ENCODE data around the gene IL24. TPM values are rescaled to one million over a fixed set of nuclear protein-coding genes. Genes with fewer than 3 reads are reported as not detected.
A peak's percentile ranks its signal among the peaks of the same experiment; 100 is the strongest.
"Not testable (repeated sequence)": the region's sequence is repeated elsewhere in the genome, so short reads cannot be mapped to it uniquely, and the experiment has no call there.

IL24 gene
- total and polyA plus RNA-seq, 2 donors (not counting 1 experiment from before 2014, with no cell fraction given), result not detected

DNA sequence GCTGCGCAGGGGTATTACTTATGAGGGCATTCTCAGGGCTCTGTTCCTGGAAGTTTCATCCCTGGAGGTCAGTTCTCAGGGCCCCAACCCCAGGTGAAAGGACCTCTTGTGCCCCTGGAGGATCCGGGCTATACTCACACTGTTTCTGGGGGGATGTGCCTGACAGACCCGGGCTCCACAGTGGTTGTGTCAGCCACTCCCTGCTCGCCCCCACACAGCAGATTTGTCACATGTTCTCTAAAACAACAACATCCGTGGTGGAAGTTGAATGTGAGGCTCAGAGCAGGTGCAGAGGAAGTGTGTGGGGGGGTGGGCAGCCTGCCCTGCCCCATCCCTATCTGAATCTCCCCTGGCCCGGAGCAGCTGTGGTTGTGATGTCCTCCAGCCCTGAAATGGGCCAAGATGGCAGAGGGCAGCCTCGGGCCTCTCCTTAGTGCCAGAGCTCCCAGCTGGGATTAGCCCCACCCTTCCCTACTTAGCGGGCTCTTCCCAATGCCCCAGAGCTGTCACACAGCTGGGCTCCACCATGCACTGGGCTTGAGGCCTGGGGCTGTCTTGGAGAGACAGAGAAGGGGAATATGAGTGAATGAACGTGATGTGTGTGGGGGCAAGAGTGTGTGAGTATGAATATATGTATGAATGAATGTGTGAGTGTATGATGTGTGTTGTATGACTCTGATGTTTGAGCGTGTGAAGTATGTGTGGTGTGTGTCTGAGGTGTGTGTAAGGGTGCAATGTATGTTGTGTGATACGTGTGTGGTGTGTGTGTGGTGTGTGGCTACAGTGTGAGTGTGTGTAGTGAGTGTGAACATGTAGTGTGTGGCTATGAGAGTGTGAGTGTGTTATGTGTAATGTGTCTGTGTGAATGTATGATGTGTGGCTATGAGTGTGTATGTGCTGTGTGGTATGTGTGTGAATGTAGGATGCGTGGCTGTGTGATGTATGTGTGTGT is 26.0 kb downstream of the IL24 start:
- Histone ChIP-seq H3K79me2 (ENCODE audit: control insufficient read depth, insufficient read depth, low read length) (peaks cover 99% of the 10 kb centered on the region), H3K27me3 (replicated peaks in 1 of 4; ENCODE audit: control extremely low read depth in 1 of 4, control insufficient read depth in 3 of 4, insufficient read depth in 4 of 4, low read length in 3 of 4) (no peaks in the 10 kb centered on the region), H3K9me3 (ENCODE audit: control extremely low read depth in 1 of 3, control insufficient read depth in 2 of 3, insufficient read depth in 1 of 3, low read length in 2 of 3) (no peaks in the 10 kb centered on the region), H3K36me3 (replicated peaks in 1 of 2; ENCODE audit: control extremely low read depth in 1 of 2, control insufficient read depth in 1 of 2, extremely low read depth in 1 of 2, insufficient read depth in 2 of 2, low read length in 1 of 2) (peaks cover 3 to 24% of the 10 kb centered on the region in 2 experiments), H3K4me1 (ENCODE audit: control insufficient read depth in 2 of 2, insufficient read depth in 2 of 2, low read length in 2 of 2) (peaks cover 62 to 66% of the 10 kb centered on the region in 2 donors), H4K20me1 (ENCODE audit: control insufficient read depth, insufficient read depth, low read length, poor library complexity, severe bottlenecking) (peaks cover 23% of the 10 kb centered on the region), H2AFZ (ENCODE audit: insufficient read depth, low read depth, low read length, poor library complexity, severe bottlenecking) (peak overlapping the region; percentile 25), H3K4me2 (replicated peaks; ENCODE audit: low read depth, low read length, poor library complexity, severe bottlenecking) (peak overlapping the region; percentile 81), H3K27ac (ENCODE audit: low read length in 2 of 2) (peak overlapping the region; percentile 88 to 96), H3K9ac (ENCODE audit: low read length) (peak overlapping the region; percentile 96), H3K4me3 (ENCODE audit: control extremely low read depth in 1 of 5, extremely low read depth in 1 of 5, insufficient read depth in 1 of 5, low read depth in 2 of 5, low read length in 4 of 5) (peak overlapping the region; percentile 69 to 99 (median 84))
- ATAC-seq (ENCODE audit: low read depth) (peak; percentile 69), DNase-seq (peak; percentile 91)
- 55% methylated on average over 5 of the region's 12 CpGs for WGBS (ENCODE audit: insufficient coverage)
- intact Hi-C loops (cut with micrococcal nuclease), result loop anchor here (1.0 to 5.0 kb wide), 4 partner anchors 10 to 574 kb away; partner anchors contain the start of genes CR1, PFKFB2 and YOD1
- Mint-ChIP-seq H3K4me1 (peaks cover 32% of the 10 kb centered on the region), H3K9me3 (ENCODE audit: insufficient read depth) (no peaks in the 10 kb centered on the region), H3K4me3 (no peak overlapping the region), H3K27me3 (no peaks in the 10 kb centered on the region), H3K27ac (no peak overlapping the region)
- no peak for TF ChIP-seq CTCF (IDR thresholded peaks at IDR 0.05)
- no peak for TF ChIP-seq EZH2 (IDR thresholded peaks at IDR 0.05; ENCODE audit: borderline replicate concordance, insufficient read depth, low read depth, low read length, poor library complexity, severe bottlenecking)
- CTCF ChIA-PET, result interaction anchor here (0.7 to 13.0 kb wide), 9 partner anchors 8 to 311 kb away, joined by 3 to 723 read pairs (median 15); partner anchors contain the start of gene EIF2D
- POLR2A ChIA-PET, result interaction anchor here (0.6 to 4.2 kb wide), 7 partner anchors 8 to 398 kb away, joined by 3 to 81 read pairs (median 5); partner anchors contain the start of gene CD55

DNA sequence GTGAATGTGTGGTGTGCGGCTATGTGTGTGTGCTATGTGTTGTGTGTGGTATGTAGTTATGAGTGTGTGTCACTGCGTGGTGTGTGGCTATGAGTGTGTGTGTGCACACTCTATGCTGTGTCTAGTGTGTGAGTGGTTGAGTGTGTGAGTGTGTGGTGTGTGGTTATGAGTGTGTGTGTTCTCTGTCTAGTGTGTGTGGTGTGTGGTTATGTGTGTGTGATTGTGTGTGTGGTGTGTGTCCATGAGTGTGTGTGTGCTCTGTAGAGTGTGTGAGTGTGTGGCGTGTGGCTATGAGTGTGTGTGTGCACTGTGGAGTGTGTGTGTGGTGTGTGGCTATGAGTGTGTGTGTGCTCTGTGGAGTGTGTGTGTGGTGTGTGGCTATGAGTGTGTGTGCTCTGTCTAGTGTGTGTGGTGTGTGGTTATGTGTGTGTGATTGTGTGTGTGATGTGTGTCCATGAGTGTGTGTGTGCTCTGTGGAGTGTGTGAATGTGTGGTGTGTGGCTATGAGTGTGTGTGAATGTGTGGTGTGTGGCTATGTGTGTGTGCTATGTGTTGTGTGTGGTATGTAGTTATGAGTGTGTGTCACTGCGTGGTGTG is 26.8 kb downstream of the IL24 start:
- H3K9me3 Mint-ChIP-seq (ENCODE audit: insufficient read depth); H3K27me3 Mint-ChIP-seq; H3K4me3 Mint-ChIP-seq; H3K27ac Mint-ChIP-seq; ATAC-seq (ENCODE audit: low read depth); H3K27me3 ChIP-seq (replicated peaks in 1 of 4; ENCODE audit: control extremely low read depth in 1 of 4, control insufficient read depth in 3 of 4, insufficient read depth in 4 of 4, low read length in 3 of 4); H3K9me3 ChIP-seq (ENCODE audit: control extremely low read depth in 1 of 3, control insufficient read depth in 2 of 3, insufficient read depth in 1 of 3, low read length in 2 of 3): not testable (repeated sequence)
- H2AFZ ChIP-seq (ENCODE audit: insufficient read depth, low read depth, low read length, poor library complexity, severe bottlenecking), result peak overlapping the region; percentile 3
- peak overlapping the region; percentile 88 to 96 for H3K27ac ChIP-seq (ENCODE audit: low read length in 2 of 2)
- peak; percentile 42 for DNase-seq
- peaks cover 32% of the 10 kb centered on the region for H3K4me1 Mint-ChIP-seq
- peak overlapping the region; percentile 96 for H3K9ac ChIP-seq (ENCODE audit: low read length)
- peak overlapping the region in 4 of 5 experiments; percentile 41 to 99 (median 76) for H3K4me3 ChIP-seq (ENCODE audit: control extremely low read depth in 1 of 5, extremely low read depth in 1 of 5, insufficient read depth in 1 of 5, low read depth in 2 of 5, low read length in 4 of 5)
- ChIA-PET CTCF (interaction anchor here (2.1 to 14.0 kb wide), 7 partner anchors 7 to 189 kb away, joined by 12 to 723 read pairs (median 111); partner anchors contain the start of gene FCMR), POLR2A (interaction anchor here (1.5 to 2.7 kb wide), 2 partner anchors 9 to 12 kb away, joined by 11 read pairs; no protein-coding TSS in a partner anchor)
- WGBS (ENCODE audit: insufficient coverage), result 91% methylated on average over 3 of the region's 4 CpGs
- peaks cover 15% of the 10 kb centered on the region for H4K20me1 ChIP-seq (ENCODE audit: control insufficient read depth, insufficient read depth, low read length, poor library complexity, severe bottlenecking)
- peak overlapping the region; percentile 81 for H3K4me2 ChIP-seq (replicated peaks; ENCODE audit: low read depth, low read length, poor library complexity, severe bottlenecking)
- H3K79me2 ChIP-seq (ENCODE audit: control insufficient read depth, insufficient read depth, low read length), result peaks cover 98% of the 10 kb centered on the region
- intact Hi-C loops (cut with micrococcal nuclease), result loop anchor here (1.0 to 5.0 kb wide), 5 partner anchors 9 to 573 kb away; partner anchors contain the start of genes CR1, PFKFB2 and YOD1
- peaks cover 3 to 16% of the 10 kb centered on the region in 2 experiments for H3K36me3 ChIP-seq (replicated peaks in 1 of 2; ENCODE audit: control extremely low read depth in 1 of 2, control insufficient read depth in 1 of 2, extremely low read depth in 1 of 2, insufficient read depth in 2 of 2, low read length in 1 of 2)
- peaks cover 70 to 72% of the 10 kb centered on the region in 2 donors for H3K4me1 ChIP-seq (ENCODE audit: control insufficient read depth in 2 of 2, insufficient read depth in 2 of 2, low read length in 2 of 2)
